Stimulated activated CD4-positive, alpha-beta T cell treated with anti-CD3 and anti-CD28 coated beads, TNF-alpha, amount 100 ng/mL, for 1 hour (primary cell): ENCODE results near the gene TNIK.
"Not testable (repeated sequence)": the region's sequence is repeated elsewhere in the genome, so short reads cannot be mapped to it uniquely, and the experiment has no call there.

Source experiments
- DNase-seq, 3 donors: peaks; one replicate each; pipeline ENCODE4 v3.0.0-alpha.2; 2020; ENCODE audit warnings: low read depth in 3 of 3, low spot score in 1 of 3

TNIK gene

GRCh38 chr3:171315919-171316318 is 144.3 kb downstream of the TNIK start:
- no peak for DNase-seq

- DNase-seq = no peak
These were observed 145.1 kb downstream of the TNIK start for GRCh38 chr3:171315101-171315500.

DNA sequence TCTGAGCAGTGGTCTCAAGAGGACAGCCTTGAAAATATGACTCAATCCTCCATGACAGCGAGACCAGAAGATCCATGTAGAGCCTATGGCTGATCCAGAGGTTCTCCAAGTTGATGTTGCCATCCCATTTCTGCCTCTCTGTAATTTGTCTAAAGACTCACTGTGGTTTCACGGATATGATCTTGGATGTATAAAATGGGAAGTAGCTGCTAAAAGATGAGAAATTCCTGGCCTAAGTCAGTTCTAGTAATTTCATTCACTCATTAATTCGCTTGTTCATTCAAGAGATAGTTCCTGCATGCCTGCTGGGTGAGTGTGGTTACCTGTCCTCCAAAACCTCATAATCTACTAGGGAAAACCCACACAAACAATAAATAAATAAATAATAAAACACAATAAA is 145.9 kb downstream of the TNIK start:
- DNase-seq = no peak

GRCh38 chr3:171313702-171314101 is 146.5 kb downstream of the TNIK start:
- no peak for DNase-seq

- no peak for DNase-seq
These were observed 147.5 kb downstream of the TNIK start for GRCh38 chr3:171312741-171313140.

- no peak for DNase-seq
These were observed 148.4 kb downstream of the TNIK start for GRCh38 chr3:171311784-171312183.

GRCh38 chr3:171309906-171310359 is 150.3 kb downstream of the TNIK start:
- DNase-seq = no peak

DNA sequence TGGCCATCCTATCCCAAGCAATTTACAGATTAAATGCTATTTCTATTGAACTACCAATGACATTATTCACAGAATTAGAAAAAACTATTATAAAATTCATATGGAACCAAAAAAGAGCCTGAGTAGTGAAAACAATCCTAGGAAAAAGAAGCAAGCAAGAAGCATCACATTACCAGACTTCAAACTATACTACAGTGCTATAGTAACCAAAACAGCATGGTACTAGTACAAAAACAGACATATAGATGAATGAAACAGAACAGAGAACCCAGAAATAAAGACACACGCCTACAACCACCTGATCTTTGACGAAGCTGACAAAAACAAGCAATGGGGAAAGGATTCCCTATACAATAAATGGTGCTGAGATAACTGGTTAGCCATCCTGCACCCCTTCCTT is 152.2 kb downstream of the TNIK start:
- DNase-seq = no peak

DNA sequence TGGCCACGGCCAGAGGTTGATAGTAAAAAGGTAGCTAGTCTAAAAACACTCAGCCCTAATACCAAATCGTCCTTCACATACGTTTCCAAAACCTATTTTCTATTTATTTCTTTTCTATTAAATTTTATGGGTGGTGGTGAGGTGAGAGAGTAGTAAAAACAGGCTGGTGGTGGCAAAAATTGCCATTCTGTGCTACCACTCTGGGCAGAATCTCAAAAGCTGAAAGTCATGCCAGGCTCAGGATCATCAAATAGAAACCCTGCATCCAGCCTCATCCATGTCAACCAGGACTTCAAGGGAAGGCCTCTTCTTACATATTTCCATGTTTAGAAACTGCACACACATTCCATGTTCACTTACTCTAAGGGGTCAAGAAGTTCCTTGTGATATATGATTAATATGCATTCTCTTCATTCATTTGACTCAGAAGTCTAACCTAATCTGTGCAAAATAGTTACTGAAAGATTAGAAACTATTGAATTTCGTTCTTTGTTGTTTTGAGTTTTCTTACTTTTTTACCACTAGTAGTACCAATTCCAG is 153.1 kb downstream of the TNIK start:
- DNase-seq = no peak

GRCh38 chr3:171306631-171307030 is 153.6 kb downstream of the TNIK start:
- DNase-seq = no peak

DNA sequence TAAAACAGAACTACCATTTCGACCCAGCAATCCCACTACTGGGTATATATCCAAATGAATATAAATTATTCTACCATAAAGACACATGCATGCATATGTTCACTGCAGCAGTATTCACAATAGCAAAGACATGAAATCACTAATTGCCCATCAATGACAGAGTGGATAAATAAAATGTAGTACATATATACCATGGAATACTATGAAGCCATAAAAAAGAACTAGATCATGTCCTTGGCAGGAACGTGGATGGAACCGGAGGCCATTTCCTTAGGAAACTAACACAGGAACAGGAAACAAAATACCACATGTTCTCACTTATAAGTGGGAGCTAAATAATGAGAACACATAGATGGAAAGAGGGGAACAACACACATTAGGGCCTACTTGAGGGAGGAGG is 154.4 kb downstream of the TNIK start:
- DNase-seq = not testable (repeated sequence)

- DNase-seq = not testable (repeated sequence)
These were observed 155.7 kb downstream of the TNIK start for GRCh38 chr3:171304498-171304897.

- DNase-seq = not testable (repeated sequence)
These were observed 156.2 kb downstream of the TNIK start for GRCh38 chr3:171304017-171304416.

- no peak for DNase-seq
These were observed 158.2 kb downstream of the TNIK start for GRCh38 chr3:171301998-171302397.

DNA sequence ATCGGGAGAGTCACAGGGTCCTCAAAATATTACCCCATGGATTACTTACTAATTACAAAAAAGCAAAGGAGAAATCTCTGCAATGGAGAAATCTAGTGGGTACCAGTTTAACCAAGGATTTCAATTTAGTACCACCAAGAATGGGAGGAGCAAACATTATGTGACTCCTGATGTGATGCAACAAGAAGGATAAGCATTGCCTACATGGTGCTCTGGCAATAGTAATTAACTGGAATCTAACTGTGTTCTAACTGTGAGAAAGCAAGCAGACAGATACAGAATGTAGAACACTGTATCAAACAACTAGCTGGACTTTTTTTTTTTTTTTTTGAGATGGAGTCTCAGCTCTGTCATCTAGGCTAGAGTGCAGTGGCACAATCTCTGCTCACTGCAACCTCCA is 159.2 kb downstream of the TNIK start:
- no peak for DNase-seq

DNA sequence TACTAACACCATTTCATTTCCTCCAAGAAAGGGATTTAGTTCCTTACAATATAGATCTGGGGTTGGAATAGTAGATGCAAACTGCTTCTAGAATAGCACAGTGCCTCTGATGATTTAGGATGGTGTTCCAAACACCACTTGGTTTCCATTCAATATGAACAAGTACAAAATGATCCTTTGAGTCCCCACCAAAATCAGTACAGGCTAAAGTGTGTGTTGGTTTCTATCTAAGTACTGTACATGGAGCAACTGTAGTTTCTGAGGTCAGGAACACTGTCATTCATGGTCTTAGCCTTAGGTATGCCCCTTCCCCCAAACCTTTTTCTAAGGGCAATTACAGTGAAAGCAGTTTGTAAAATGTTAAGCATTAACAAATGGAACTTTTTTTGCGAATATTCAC is 162.3 kb downstream of the TNIK start:
- DNase-seq = no peak

GRCh38 chr3:171297207-171297606 is 163.0 kb downstream of the TNIK start:
- no peak for DNase-seq

GRCh38 chr3:171295484-171296373 is 164.5 kb downstream of the TNIK start:
- DNase-seq = no peak

- DNase-seq = no peak
These were observed 166.9 kb downstream of the TNIK start for GRCh38 chr3:171293142-171293782.

- DNase-seq = no peak
These were observed 169.5 kb downstream of the TNIK start for GRCh38 chr3:171290680-171291079.

- DNase-seq = no peak
These were observed 170.9 kb downstream of the TNIK start for GRCh38 chr3:171289291-171289690.

- not testable (repeated sequence) for DNase-seq
These were observed 172.4 kb downstream of the TNIK start for GRCh38 chr3:171287761-171288160.
